ENCODE results near the gene CFAP97D1.

DNA sequence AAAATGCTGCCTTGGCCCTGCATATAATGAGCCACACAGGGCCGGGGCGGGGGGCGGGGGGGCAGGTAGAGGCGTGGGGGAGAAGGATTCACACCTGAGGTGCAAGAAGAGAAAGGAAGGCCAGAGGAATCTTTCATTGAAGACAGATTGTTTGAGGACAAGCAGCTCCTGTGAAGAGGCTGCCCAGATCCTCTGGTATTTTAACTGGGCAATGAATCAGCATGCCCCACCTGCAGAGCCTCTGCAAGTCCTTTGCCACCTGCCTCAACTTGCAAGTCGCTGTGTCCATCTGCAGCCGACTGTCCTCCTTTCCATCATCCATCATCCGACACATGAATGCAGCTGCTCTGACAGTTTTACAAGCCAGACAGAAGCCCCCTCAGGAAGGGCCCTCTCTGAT is 20.4 kb upstream of the CFAP97D1 start:
- TF ChIP-seq CTCF (IDR thresholded peaks at IDR 0.05; ENCODE audit: insufficient read depth, low read length, poor library complexity, severe bottlenecking) (no peak), EZH2phosphoT487 (conservative IDR thresholded peaks at IDR 0.05; ENCODE audit: low read length) (no peak)
